ENCODE measurements around the gene ADGRD1.

Gene ADGRD1

GRCh38 chr12:130966443-130967030 is 12.8 kb downstream of the ADGRD1 start:
- no peak for DNase-seq (ENCODE audit: low read depth in 2 of 2)

DNA sequence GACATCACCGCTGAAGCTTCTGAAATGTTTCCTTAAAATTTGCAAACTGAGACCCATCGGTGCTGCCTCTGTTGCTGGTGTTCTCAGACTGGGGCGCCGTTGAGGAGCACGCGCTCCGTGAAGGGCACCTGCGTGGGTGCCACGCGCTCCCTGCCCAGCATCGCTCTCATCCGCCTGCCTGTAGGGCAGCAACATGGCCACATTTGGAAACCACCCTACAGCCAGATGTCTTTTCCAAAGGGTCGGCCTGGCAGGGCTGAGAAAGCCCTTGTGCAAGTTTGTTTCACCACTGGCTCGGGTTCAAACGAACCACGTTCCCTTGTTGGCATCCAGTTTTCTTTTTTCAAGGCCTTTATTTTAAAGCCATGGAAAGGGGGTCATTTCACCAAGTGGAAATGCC is 13.9 kb downstream of the ADGRD1 start:
- no peak for DNase-seq (ENCODE audit: low read depth in 2 of 2)

DNA sequence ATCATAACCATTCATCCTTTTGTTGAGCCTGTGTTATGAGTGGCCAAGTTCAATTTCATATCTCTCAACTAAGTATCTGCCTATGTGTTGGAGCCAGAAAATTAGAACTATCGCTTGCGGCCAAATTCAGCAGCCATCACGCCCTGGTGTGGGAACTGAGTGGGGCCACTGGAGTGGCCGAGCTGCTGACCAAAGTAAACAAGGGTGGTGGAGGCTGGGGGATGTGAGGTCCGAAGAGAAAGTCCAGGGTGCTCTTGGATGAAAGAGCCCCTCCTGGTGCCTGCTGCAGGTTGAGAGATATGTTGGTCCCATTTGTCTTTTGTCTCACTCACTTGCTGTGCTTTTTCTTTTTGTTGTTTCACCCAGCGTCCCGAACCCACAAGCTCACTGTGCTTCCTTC is 14.9 kb downstream of the ADGRD1 start:
- no peak for DNase-seq (ENCODE audit: low read depth in 2 of 2)

DNA sequence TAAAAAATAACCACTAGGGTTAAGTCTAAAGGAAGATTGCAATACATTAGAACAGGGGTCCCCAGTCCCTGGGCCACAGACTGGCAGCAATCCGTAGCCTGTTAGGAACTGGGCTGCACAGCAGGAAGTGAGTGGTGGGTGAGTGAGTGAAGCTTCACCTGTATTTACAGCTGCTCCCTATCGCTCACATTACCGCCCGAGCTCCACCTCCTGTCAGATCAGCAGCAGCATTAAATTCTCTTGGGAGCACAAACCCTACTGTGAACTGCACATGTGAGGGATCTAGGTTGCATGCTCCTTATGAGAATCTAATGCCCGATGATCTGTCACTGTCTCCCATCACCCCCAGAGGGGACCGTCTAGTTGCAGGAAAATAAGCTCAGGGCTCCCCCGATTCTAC is 15.5 kb downstream of the ADGRD1 start:
- DNase-seq (ENCODE audit: low read depth in 2 of 2), result no peak

- DNase-seq (ENCODE audit: low read depth in 2 of 2), result no peak
Measured at GRCh38 chr12:130970165-130970907, 16.6 kb downstream of the ADGRD1 start.

DNA sequence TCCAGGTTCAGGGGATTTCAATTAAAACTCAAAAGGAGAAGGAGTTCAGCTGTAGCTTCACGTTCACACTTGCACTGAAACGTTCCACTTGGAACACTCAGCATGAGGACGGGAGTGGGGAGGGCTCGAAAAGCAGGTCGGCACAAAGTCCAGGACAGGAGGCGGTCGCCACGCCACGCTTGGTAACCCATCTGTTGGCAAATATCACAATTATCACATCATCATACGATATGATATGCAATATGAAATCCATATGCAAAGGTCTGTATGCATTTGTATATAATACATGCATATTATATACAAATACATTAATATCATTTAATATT is 17.2 kb downstream of the ADGRD1 start:
- no peak for DNase-seq (ENCODE audit: low read depth in 2 of 2)

DNA sequence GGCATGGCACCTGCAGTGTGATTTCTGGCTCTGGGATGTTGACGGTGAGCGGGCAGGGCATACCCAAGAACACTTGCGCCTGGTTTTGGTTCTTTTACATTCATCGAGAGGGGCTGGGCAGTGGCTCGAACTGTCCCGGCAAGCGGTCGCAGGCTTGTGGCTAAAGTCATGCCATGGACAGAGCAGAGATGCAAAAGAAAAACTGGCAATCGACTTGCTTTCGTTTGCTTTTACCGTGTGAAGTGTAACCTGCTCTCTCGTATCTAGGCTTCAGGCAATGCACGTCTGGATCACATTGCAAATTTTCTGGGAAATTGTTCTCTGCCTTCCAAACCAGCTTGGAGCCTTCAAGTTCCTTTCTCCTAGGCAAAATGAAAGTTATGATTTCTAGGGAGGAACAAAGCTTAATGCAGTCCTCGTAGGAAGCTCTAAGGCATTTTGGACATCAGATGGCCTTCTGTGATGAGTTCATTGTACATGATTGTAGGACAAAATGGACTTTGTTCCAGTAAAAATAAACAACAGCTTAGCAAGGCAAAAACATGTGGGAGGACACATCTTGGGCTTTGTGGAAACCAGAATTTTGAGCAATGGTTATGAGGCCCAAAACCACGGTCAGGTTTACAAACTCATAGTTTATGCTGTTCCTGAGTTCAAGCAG is 18.3 kb downstream of the ADGRD1 start:
- no peak for DNase-seq (ENCODE audit: low read depth in 2 of 2)

DNA sequence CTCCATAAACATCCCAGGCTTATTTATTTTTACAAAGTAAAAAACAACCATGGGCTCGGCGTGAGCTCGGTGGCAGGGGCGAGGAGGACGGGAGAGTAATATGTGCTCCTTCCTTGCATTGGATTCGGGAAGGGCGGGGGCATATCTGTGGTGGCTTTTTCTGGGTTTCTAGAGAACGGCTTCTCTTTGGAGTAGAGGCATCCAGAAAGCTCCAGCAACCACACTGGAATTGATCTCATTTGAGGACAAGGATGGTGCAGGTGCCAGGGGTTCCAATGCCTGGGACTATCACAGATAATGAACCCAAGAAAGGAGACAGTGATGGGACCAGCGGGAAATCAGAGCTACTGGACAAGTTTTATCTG is 18.9 kb downstream of the ADGRD1 start:
- DNase-seq (ENCODE audit: low read depth in 2 of 2), result no peak

- no peak for DNase-seq (ENCODE audit: low read depth in 2 of 2)
Measured at GRCh38 chr12:130973109-130973508, 19.4 kb downstream of the ADGRD1 start.

DNA sequence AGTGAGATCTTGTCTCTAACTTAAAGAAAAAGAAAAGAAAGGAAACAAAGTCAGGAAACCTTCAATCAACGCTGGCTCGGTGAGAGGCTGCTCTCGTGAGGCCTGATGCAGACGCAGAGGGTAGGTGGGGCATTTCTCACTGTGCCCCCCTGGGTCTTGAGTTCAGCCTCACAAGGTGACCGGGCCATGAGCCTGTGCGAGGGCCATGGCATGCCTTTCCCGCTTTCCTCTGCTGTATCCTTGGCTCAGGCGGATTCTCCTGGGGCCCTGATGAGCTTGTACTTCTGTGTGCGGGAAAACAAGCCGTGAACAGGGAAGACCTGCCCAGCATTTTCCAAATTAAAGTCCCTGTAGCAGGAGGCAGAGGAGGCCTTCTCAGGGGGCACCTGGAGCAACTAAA is 20.2 kb downstream of the ADGRD1 start:
- DNase-seq (ENCODE audit: low read depth in 2 of 2), result no peak

GRCh38 chr12:130975116-130975515 is 21.4 kb downstream of the ADGRD1 start:
- DNase-seq (ENCODE audit: low read depth in 2 of 2), result no peak

GRCh38 chr12:130976171-130976720 is 22.5 kb downstream of the ADGRD1 start:
- DNase-seq (ENCODE audit: low read depth in 2 of 2), result no peak

- no peak for DNase-seq (ENCODE audit: low read depth in 2 of 2)
Measured at GRCh38 chr12:130977046-130977742, 23.5 kb downstream of the ADGRD1 start.

DNA sequence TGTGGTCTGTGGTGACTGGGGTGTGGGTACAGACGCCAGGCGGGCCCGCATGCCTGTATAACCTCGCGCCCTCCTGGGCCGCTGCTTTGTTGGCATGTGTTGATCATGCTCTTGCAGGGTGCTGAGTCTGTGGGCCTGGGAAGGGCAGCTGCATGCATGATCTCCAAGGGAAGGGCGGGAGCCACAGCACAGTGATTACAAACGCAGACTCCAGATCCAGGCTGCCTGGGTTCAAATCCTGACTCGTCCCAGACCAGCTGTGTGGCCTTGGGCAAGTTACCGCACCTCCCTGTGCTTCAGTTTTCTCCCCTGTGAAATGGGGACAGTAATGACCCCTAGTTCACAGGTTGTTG is 24.0 kb downstream of the ADGRD1 start:
- DNase-seq (ENCODE audit: low read depth in 2 of 2), result no peak

DNA sequence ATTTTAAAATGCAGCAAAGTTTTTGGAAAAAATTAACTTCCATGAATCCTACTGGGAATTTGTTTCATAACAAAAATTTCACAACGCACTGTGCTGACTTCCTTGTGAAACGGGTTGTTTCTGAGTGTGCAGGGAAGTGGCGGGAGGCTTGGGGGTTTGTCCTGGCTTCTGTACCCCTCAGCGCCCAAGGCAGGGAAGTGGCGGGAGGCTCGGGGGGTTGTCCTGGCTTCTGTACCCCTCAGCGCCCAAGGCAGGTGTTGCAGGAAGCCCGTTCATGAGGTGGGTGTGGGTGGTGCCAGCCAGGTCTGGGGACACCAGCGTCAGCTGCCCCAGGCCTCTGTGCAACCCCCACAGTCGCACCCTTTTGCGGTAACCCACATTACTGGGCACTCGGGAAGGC is 25.1 kb downstream of the ADGRD1 start:
- DNase-seq (ENCODE audit: low read depth in 2 of 2), result no peak

DNA sequence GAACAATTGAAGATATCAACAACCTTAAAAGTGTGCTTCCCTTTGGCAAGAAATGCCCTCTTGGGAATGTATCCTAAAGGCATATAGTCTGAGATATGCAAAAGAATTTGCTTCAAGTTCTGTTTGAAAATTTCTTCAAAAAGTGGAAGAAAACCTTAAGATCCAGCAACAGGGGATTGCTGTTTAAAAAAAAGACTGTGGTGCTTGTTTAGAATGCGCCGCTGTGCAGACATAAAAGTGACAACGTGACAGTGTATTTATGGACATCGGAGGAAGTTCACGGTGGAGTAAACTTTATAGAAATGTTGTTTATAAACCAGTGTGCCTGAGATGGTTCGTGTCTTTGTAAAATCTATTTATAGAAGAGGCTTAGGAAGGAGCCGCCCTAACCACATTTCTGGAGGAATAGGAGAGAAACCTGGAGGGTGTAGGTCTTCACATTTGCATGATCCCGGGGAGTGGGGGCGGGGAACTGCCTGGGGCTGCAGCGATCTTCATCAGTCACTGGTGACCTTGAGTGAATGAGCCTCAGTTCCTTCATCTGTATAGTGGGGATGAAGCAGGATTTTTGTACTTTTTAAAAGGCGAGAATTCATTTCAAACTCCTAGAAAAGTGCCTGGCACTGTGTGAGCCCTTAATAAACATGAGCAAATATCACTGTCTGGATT is 27.5 kb downstream of the ADGRD1 start:
- DNase-seq (ENCODE audit: low read depth in 2 of 2), result no peak

GRCh38 chr12:130981911-130982310 is 28.2 kb downstream of the ADGRD1 start:
- DNase-seq (ENCODE audit: low read depth in 2 of 2), result no peak

- DNase-seq (ENCODE audit: low read depth in 2 of 2), result no peak
Measured at GRCh38 chr12:130982565-130983225, 29.0 kb downstream of the ADGRD1 start.

DNA sequence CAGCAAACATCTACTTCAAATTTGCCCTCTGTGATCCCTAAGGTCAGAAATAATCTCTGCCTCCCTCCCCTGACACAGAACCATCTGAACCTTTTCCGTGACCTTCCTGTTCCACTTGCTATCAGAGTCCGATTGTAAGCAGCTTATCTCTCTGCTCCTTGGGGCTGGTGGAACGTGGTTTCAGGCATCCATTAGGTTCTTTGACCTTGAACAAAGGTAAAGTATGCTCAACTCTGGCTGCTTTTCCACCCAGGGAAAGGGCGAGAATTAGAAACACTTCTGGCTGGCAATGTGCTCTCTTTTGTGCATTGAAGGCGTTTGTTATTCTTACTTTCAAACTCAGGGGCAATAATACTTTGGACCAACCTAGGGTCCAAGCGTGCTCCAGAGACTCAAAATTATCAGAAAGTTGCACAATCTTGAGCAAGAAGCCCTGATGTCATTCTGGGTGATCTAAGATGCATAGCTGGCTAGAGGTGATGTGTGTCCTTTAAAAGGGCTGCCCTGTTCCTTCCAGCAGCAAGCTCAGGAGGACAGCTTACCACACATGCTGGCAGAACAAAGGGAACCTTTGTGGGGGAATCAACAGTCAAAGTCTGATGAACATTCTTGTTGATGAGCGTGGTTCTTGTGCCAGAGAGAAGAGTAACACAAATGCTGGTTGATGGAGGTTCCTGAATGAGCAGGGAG is 29.8 kb downstream of the ADGRD1 start:
- no peak for DNase-seq (ENCODE audit: low read depth in 2 of 2)

DNA sequence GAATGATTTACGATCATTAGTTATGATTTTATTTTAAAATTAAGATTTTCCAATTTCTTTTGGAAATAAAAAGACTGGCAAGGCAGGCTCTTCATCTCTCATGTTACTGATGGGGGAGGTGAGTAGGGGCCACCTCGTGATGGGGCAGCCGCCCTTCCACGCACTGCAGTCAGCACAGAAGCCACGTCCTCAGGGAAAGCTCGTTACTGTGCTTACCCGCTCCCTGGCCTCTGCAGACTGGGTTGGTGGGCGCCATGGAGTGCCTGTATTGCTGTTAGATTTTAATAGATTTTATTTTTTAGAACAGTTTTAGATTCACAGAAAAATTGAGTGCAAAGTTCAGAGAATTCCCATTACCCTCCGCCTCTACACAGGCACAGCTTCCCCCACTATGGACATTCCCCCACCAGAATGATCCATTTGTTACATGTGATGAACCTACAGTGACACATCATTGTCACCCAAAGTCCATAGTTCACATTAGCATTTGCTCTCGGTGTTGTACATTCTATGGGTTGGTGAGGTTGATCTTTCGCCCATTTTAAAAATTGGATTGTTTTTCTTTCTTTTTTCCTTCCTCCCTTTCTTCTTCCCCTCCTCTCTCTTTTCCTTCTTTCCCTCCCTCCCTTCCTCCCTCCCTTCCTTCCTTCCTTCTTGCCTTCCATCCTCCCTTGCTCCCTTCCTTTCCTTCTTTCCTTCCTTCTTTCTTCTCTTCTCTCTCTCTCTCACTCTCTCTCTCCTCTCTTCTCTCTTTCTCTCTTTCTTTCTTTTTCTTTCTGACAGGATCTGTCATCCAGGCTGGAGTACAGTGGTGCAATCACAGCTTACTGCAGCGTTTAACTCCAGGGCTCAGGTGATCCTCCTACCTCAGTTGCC is 30.7 kb downstream of the ADGRD1 start:
- DNase-seq (ENCODE audit: low read depth in 2 of 2), result no peak

Measured in stimulated activated CD4-positive, alpha-beta T cell treated with anti-CD3 and anti-CD28 coated beads, Interleukin-12 subunit alpha, Interleukin-12 subunit beta, amount 100 ng/mL, for 24 hours (primary cell).